ENCODE data around the gene RNF115. TPM values are rescaled to one million over a fixed set of nuclear protein-coding genes. Genes with fewer than 3 reads are reported as not detected.

RNF115 gene
- total and polyA plus RNA-seq, 2 of the 8 experiments (the other 6 are each of a cell fraction or from before 2014, with no cell fraction given), result 4.7 to 10.8 TPM

- H4K20me1 ChIP-seq (replicated peaks in 1 of 2; ENCODE audit: control insufficient read depth in 1 of 2, insufficient read depth in 2 of 2, low read length in 2 of 2), result peaks cover 2 to 4% of the 10 kb centered on the region in 2 experiments
- H4K91ac ChIP-seq (replicated peaks; ENCODE audit: insufficient read length, low read length), result no peak within 1 kb of the TSS
- peak within 1 kb of the TSS; percentile 51; the same call in 1 of the 2 replicates for H3K27ac ChIP-seq (ENCODE audit: low read depth, low read length)
- no peaks in the 10 kb centered on the region for H3K27me3 ChIP-seq (replicated peaks in 1 of 4; ENCODE audit: control insufficient read depth in 3 of 4, extremely low read depth in 1 of 4, insufficient read depth in 3 of 4, low read length in 3 of 4)
- peak within 1 kb of the TSS; percentile 62; the same call in 1 of the 2 replicates for H3K18ac ChIP-seq (ENCODE audit: extremely low read depth, low read length)
- H3K36me3 ChIP-seq (ENCODE audit: control insufficient read depth in 2 of 4, insufficient read depth in 4 of 4, low read length in 3 of 4), result peaks cover 6 to 40% (median 36%) of the 10 kb centered on the region in 4 experiments; a peak in 7 of 8 replicates
- FAIRE-seq (no peak), DNase-seq (ENCODE audit: low read depth in 1 of 2, low spot score in 2 of 2) (peak; percentile 38 to 93)
- H2AK5ac ChIP-seq (ENCODE audit: low read depth, low read length), result no peak within 1 kb of the TSS
- H2BK12ac ChIP-seq (ENCODE audit: low read depth, low read length), result no peak within 1 kb of the TSS
- H3K4ac ChIP-seq (replicated peaks; ENCODE audit: insufficient read length, low read depth, low read length), result no peak within 1 kb of the TSS
- ChIA-PET CTCF (ENCODE audit: partially characterized antibody) (interaction anchor here (0.7 to 9.6 kb wide), 37 partner anchors 15 to 188 kb away, joined by 3 to 214 read pairs (median 5); partner anchors contain the start of genes ANKRD34A, ANKRD35, ITGA10 and LIX1L), POLR2A (ENCODE audit: partially characterized antibody) (interaction anchor here (0.8 to 8.2 kb wide), 14 partner anchors 9 to 206 kb away, joined by 3 to 95 read pairs (median 8); partner anchors contain the start of genes PIAS3, POLR3C, RBM8A and RNF115)
- H4K5ac ChIP-seq (ENCODE audit: insufficient read length, low read depth, low read length), result peak within 1 kb of the TSS; percentile 79
- H3K9ac ChIP-seq (replicated peaks in 1 of 4; ENCODE audit: extremely low read depth in 1 of 4, low read depth in 3 of 4, low read length in 3 of 4), result peak within 1 kb of the TSS in 3 of 4 experiments; percentile 37 to 59 (median 54); a peak in 5 of 7 replicates
- H3K23ac ChIP-seq (ENCODE audit: insufficient read length), result no peak within 1 kb of the TSS
- no peak within 1 kb of the TSS for H3K56ac ChIP-seq (replicated peaks; ENCODE audit: insufficient read length, low read depth, low read length)
- peaks cover 0 to 8% (median 0%) of the 10 kb centered on the region in 4 experiments; a peak in 2 of 7 replicates for H3K4me1 ChIP-seq (replicated peaks in 1 of 4; ENCODE audit: control insufficient read depth in 3 of 4, insufficient read depth in 4 of 4, low read length in 3 of 4)
- no peak within 1 kb of the TSS for H2BK120ac ChIP-seq (replicated peaks; ENCODE audit: low read depth, low read length)
- H3K4me3 ChIP-seq (ENCODE audit: extremely low read depth in 1 of 4, insufficient read depth in 2 of 4, low read depth in 3 of 4, low read length in 4 of 4), result peak within 1 kb of the TSS; percentile 43 to 77 (median 66)
- H3K79me1 ChIP-seq (ENCODE audit: low read depth, low read length), result no peaks in the 10 kb centered on the region
- H3K14ac ChIP-seq (ENCODE audit: insufficient read length), result no peak within 1 kb of the TSS
- H2AFZ ChIP-seq (ENCODE audit: low read length), result peak within 1 kb of the TSS; percentile 62; the same call in 1 of the 2 replicates
- peak within 1 kb of the TSS; percentile 45; the same call in 1 of the 2 replicates for H2BK5ac ChIP-seq (ENCODE audit: low read depth, low read length)
- no peaks in the 10 kb centered on the region for H3K79me2 ChIP-seq (ENCODE audit: control insufficient read depth in 1 of 2, insufficient read depth in 2 of 2, low read length in 2 of 2)
- WGBS, 2 experiments (ENCODE audit: extremely low coverage in 1 of 2, insufficient coverage in 1 of 2, insufficient read length in 1 of 2, insufficient replicate concordance in 2 of 2, low coverage in 1 of 2, low lambda C conversion rate in 2 of 2, missing lambda C conversion rate in 1 of 2), result 3% methylated on average over 48 of the region's 50 CpGs; no CpG with 5 or more reads in 1 of the 2 experiments
- H3K23me2 ChIP-seq (ENCODE audit: low read depth, low read length), result peaks cover 3% of the 10 kb centered on the region
- no peaks in the 10 kb centered on the region for H3K9me3 ChIP-seq (ENCODE audit: insufficient read depth in 2 of 2, low read depth in 1 of 2, low read length in 1 of 2)
- peak within 1 kb of the TSS; percentile 21; the same call in 1 of the 2 replicates for H2BK20ac ChIP-seq (ENCODE audit: low read length)
- H3K4me2 ChIP-seq (ENCODE audit: insufficient read depth in 1 of 2, low read depth in 2 of 2, low read length in 2 of 2), result peak within 1 kb of the TSS; percentile 47 to 89
- no peak within 1 kb of the TSS for H2BK15ac ChIP-seq (ENCODE audit: low read length)
- peak within 1 kb of the TSS; percentile 79 for H4K8ac ChIP-seq (ENCODE audit: extremely low read depth, insufficient read depth, low read length)
- no peak for TF ChIP-seq KDM1A (IDR thresholded peaks at IDR 0.05; ENCODE audit: borderline replicate concordance, low read length)
- TF ChIP-seq TEAD4 (IDR thresholded peaks at IDR 0.05; ENCODE audit: low read depth, low read length), result no peak
- peak; percentile 51 for TF ChIP-seq ASH2L (IDR thresholded peaks at IDR 0.05; ENCODE audit: low read length)
- TF ChIP-seq PHF8 (conservative IDR thresholded peaks at IDR 0.05; ENCODE audit: low read depth, low read length), result peak; percentile 44; the same call in 1 of the 2 replicates
- no peak for TF ChIP-seq CEBPB (IDR thresholded peaks at IDR 0.05; ENCODE audit: low read depth, low read length)
- no peak for TF ChIP-seq EGR1 (IDR thresholded peaks at IDR 0.05; ENCODE audit: borderline replicate concordance, low read depth, low read length)
- no peak for TF ChIP-seq RFX5 (IDR thresholded peaks at IDR 0.05; ENCODE audit: borderline replicate concordance, low read depth, low read length)
- 0 out of 2 replicates have a peak, but pooled peaks have one; percentile 14 for TF ChIP-seq CREB1 (IDR thresholded peaks at IDR 0.05)
- no peak for TF ChIP-seq HDAC2 (IDR thresholded peaks at IDR 0.05; ENCODE audit: borderline replicate concordance in 1 of 2, low read depth in 2 of 2, low read length in 2 of 2)
- TF ChIP-seq RBBP5 (IDR thresholded peaks at IDR 0.05; ENCODE audit: borderline replicate concordance, low read depth, low read length), result no peak
- no peak for TF ChIP-seq NANOG (IDR thresholded peaks at IDR 0.05; ENCODE audit: insufficient read depth, low read depth, low read length, poor library complexity, severe bottlenecking)
- TF ChIP-seq SP1 (IDR thresholded peaks at IDR 0.05; ENCODE audit: low read depth, low read length), result no peak
These were observed 21.7 kb upstream of the RNF115 start, which contains the start of gene NUDT17 for GRCh38 chr1:145845514-145846161. TSS of gene NUDT17 (plus strand) at chr1:145845630. CDS start at chr1:145845641, 11 bp downstream.

Measured in H1 (cell line).